Parathyroid adenoma (tissue), 2 donors: ENCODE data around the gene DPY30.

Experiments used
- H2AFZ ChIP-seq: fragments of 300-600 bp; sonication (generic); one replicate; pipeline ENCODE4 v1.7.0; 2017; ENCODE audit warnings: antibody characterized with exemption, mild to moderate bottlenecking
- H3K27ac ChIP-seq: fragments of 300-600 bp; sonication (generic); one replicate; pipeline ENCODE4 v1.7.0; 2017
- H3K27me3 ChIP-seq: fragments of 300-600 bp; sonication (generic); one replicate; pipeline ENCODE4 v1.7.0; 2017; ENCODE audit warnings: low read length; ENCODE audit not compliant: control insufficient read depth, insufficient read depth
- H3K36me3 ChIP-seq: fragments of 300-600 bp; sonication (generic); one replicate; pipeline ENCODE4 v1.7.0; 2017; ENCODE audit warnings: low read length; ENCODE audit not compliant: control insufficient read depth, insufficient read depth
- H3K4me1 ChIP-seq: fragments of 300-600 bp; sonication (generic); one replicate; pipeline ENCODE4 v1.7.0; 2017; ENCODE audit warnings: control low read depth
- H3K4me2 ChIP-seq: fragments of 300-600 bp; sonication (generic); one replicate; pipeline ENCODE4 v1.7.0; 2017; ENCODE audit warnings: low read length
- H3K4me3 ChIP-seq: fragments of 300-600 bp; sonication (generic); one replicate; pipeline ENCODE4 v1.7.0; 2017; ENCODE audit warnings: low read depth, low read length
- H3K79me2 ChIP-seq: fragments of 300-600 bp; sonication (generic); one replicate; pipeline ENCODE4 v1.7.0; 2017; ENCODE audit warnings: control low read depth
- H3K9ac ChIP-seq: fragments of 300-600 bp; sonication (generic); one replicate; pipeline ENCODE4 v1.7.0; 2017; ENCODE audit warnings: mild to moderate bottlenecking
- H3K9me3 ChIP-seq: fragments of 300-600 bp; sonication (generic); one replicate; pipeline ENCODE4 v1.7.0; 2017; ENCODE audit warnings: low read length; ENCODE audit not compliant: control insufficient read depth
- CTCF ChIP-seq: fragments of 300-600 bp; sonication (generic); IDR thresholded peaks from one replicate; pipeline ENCODE4 v1.7.0; 2017; ENCODE audit warnings: antibody characterized with exemption, mild to moderate bottlenecking
- donor health status: primary hyperparathyroidism.

Gene DPY30

DNA sequence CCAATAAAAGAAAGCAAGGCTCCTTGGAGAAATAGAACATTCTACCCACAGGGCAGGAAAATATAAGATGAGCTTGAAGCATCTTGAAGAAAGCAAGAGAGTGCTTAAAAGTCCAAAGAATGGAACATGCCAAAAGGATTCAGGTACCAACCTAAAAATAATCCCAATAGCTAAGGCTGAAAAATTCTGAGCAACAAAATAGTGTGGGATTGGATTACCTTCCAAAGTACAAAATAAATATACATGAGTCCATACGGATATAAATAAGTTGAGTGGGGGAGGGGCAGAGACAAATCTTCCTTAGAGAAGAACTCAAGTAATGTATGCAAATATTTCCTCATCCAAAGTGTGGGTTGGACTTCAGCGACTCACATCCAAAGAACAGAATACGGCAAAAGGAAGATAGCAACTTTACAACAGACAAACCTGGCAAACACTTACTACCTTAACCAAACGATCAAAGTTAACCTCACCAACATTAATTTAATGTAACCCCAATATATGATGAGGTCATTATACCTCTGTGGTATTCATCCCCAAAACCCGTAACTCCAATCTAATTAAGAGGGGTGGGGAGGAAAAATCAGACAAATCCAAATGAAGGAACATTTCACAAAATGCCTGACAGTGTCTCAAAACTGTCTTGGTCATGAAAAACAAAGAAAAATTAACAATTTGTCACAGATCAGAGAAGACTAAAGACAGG, 55.7 kb downstream of the DPY30 start:
- no peak overlapping the region for H3K9ac ChIP-seq
- H3K9me3 ChIP-seq, result no peaks in the 10 kb centered on the region
- TF ChIP-seq CTCF, result no peak
- H3K79me2 ChIP-seq, result peaks cover 39% of the 10 kb centered on the region
- H3K27me3 ChIP-seq, result no peaks in the 10 kb centered on the region
- no peak overlapping the region for H3K4me3 ChIP-seq
- H3K4me1 ChIP-seq, result no peaks in the 10 kb centered on the region
- H3K27ac ChIP-seq, result no peak overlapping the region
- H3K4me2 ChIP-seq, result no peak overlapping the region
- no peaks in the 10 kb centered on the region for H3K36me3 ChIP-seq
- no peak overlapping the region for H2AFZ ChIP-seq

DNA sequence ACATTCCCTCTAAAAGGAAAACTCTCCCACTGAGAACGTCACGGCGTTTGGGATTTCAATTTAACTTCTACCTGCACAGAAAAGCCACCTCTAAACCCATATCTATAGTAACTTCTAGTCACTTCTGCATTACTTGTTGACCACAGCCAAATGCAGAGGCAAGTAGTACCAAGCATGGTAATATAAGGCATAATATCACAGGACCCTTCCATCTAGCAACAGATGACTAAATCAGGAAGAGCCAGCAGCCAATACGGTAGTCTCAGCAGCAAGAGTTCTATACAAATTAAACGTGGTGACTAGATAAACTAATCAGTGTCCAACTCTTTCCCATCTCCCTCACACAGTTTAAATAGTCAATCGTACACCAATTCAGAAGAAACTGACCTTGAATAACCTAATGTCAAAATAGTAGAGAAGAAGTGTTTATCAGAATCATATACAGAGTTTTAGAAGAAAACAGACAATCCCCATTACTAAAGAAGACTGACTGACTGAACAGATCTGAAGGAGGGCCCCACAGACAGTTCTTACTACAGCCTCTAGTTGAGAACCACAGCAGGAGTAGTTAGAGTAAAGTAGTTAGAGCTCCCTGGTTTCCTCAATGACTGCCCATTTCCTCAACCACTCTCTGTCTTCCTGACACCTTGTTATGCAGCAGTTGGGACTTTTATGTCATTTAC, 58.8 kb downstream of the DPY30 start:
- no peak for TF ChIP-seq CTCF
- Histone ChIP-seq H3K27ac (no peak overlapping the region), H3K79me2 (peaks cover 37% of the 10 kb centered on the region), H3K4me2 (no peak overlapping the region), H3K4me3 (no peak overlapping the region), H3K4me1 (no peaks in the 10 kb centered on the region), H3K9ac (no peak overlapping the region), H3K36me3 (no peaks in the 10 kb centered on the region), H3K9me3 (no peaks in the 10 kb centered on the region), H3K27me3 (no peaks in the 10 kb centered on the region), H2AFZ (no peak overlapping the region)

GRCh38 chr2:31979956-31980355, 59.6 kb downstream of the DPY30 start:
- Histone ChIP-seq H3K79me2 (peaks cover 37% of the 10 kb centered on the region), H3K27ac (no peak overlapping the region), H3K9ac (no peak overlapping the region), H2AFZ (no peak overlapping the region), H3K4me1 (no peaks in the 10 kb centered on the region), H3K27me3 (no peaks in the 10 kb centered on the region), H3K4me2 (no peak overlapping the region), H3K9me3 (no peaks in the 10 kb centered on the region), H3K4me3 (no peak overlapping the region), H3K36me3 (no peaks in the 10 kb centered on the region)
- no peak for TF ChIP-seq CTCF

DNA sequence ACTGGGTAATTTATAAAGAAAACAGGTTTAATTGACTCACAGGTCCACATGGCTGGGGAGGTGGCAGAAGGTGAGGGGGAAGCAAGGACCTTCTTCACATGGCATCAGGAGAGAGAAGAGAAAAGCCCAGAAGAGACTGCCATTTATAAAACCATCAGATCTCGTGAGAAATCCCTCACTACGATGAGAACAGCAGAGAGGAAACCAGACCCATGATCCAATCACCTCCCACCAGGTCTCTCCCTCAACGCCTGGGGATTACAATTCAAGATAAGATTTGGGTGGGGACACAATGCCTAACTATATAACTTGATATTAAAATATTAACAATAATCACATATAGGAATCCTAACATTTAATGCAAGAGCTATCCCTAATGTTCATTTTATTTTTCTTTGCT, 60.6 kb downstream of the DPY30 start:
- Histone ChIP-seq H2AFZ (no peak overlapping the region), H3K9ac (no peak overlapping the region), H3K4me1 (no peaks in the 10 kb centered on the region), H3K79me2 (peaks cover 31% of the 10 kb centered on the region), H3K36me3 (no peaks in the 10 kb centered on the region), H3K9me3 (no peaks in the 10 kb centered on the region), H3K27me3 (no peaks in the 10 kb centered on the region), H3K4me2 (no peak overlapping the region), H3K27ac (no peak overlapping the region), H3K4me3 (no peak overlapping the region)
- TF ChIP-seq CTCF, result no peak

DNA sequence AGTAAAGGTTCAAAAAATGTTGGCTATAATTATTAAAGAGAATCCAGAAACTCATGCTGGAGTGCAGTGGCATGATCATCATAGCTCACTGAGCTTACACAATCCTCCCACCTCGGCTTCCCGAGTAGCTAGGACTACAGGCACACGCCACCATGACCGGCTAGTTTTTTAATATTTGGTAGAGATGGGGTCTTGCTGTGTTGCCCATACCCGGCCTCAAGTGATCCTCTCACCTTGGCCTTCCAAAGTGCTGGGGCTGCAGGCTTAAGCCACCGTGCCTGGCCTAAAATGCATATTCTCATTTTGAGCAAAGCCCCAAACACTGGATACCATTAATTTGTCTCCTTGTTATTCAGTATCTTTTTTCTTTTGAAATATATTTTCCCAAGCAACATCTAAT, 61.2 kb downstream of the DPY30 start:
- H3K9ac ChIP-seq, result no peak overlapping the region
- no peaks in the 10 kb centered on the region for H3K4me1 ChIP-seq
- peaks cover 26% of the 10 kb centered on the region for H3K79me2 ChIP-seq
- H3K4me3 ChIP-seq, result no peak overlapping the region
- H3K27ac ChIP-seq, result no peak overlapping the region
- no peaks in the 10 kb centered on the region for H3K27me3 ChIP-seq
- no peaks in the 10 kb centered on the region for H3K36me3 ChIP-seq
- H2AFZ ChIP-seq, result no peak overlapping the region
- no peak for TF ChIP-seq CTCF
- no peaks in the 10 kb centered on the region for H3K9me3 ChIP-seq
- no peak overlapping the region for H3K4me2 ChIP-seq
